ENCODE results near the gene TICRR.
"Not testable (repeated sequence)": the region's sequence is repeated elsewhere in the genome, so short reads cannot be mapped to it uniquely, and the experiment has no call there.

Gene TICRR

GRCh38 chr15:89575146-89575655 is at the start of gene TICRR:
Gene TICRR (plus strand): TSS chr15:89575469. CDS start chr15:89575587, 118 bp downstream.
- peak; percentile 88 for DNase-seq

- DNase-seq = no peak
Measured at GRCh38 chr15:89526181-89526580, 49.1 kb upstream of the TICRR start.

GRCh38 chr15:89526601-89527441 is 48.4 kb upstream of the TICRR start:
- no peak for DNase-seq

GRCh38 chr15:89528757-89529352 is 46.4 kb upstream of the TICRR start:
- no peak for DNase-seq

GRCh38 chr15:89530976-89531375 is 44.3 kb upstream of the TICRR start:
- no peak for DNase-seq

- DNase-seq = no peak
Measured at GRCh38 chr15:89531796-89532537, 43.3 kb upstream of the TICRR start.

GRCh38 chr15:89533861-89534544 is 41.3 kb upstream of the TICRR start:
- no peak for DNase-seq

- no peak for DNase-seq
Measured at GRCh38 chr15:89539027-89539426, 36.2 kb upstream of the TICRR start.

- no peak for DNase-seq
Measured at GRCh38 chr15:89542369-89542768, 32.9 kb upstream of the TICRR start.

- no peak for DNase-seq
Measured at GRCh38 chr15:89543389-89543788, 31.9 kb upstream of the TICRR start.

- DNase-seq = not testable (repeated sequence)
Measured at GRCh38 chr15:89549138-89549537, 26.1 kb upstream of the TICRR start.

- no peak for DNase-seq
Measured at GRCh38 chr15:89550427-89550826, 24.8 kb upstream of the TICRR start.

GRCh38 chr15:89551550-89551949 is 23.7 kb upstream of the TICRR start:
- DNase-seq = no peak

GRCh38 chr15:89553632-89554031 is 21.6 kb upstream of the TICRR start:
- DNase-seq = no peak

- DNase-seq = no peak
Measured at GRCh38 chr15:89554247-89554646, 21.0 kb upstream of the TICRR start.

- no peak for DNase-seq
Measured at GRCh38 chr15:89555768-89556167, 19.5 kb upstream of the TICRR start.

- DNase-seq = no peak
Measured at GRCh38 chr15:89556413-89557262, 18.6 kb upstream of the TICRR start.

GRCh38 chr15:89559769-89560264 is 15.5 kb upstream of the TICRR start:
- no peak for DNase-seq

GRCh38 chr15:89566181-89566580 is 9.1 kb upstream of the TICRR start:
- DNase-seq = no peak

- DNase-seq = no peak
Measured at GRCh38 chr15:89566621-89567294, 8.5 kb upstream of the TICRR start.

GRCh38 chr15:89569090-89569745 is 6.1 kb upstream of the TICRR start:
- DNase-seq = no peak
